Activated CD4-positive, alpha-beta T cell treated with anti-CD3 and anti-CD28 coated beads, Interleukin-2, amount 50 U/mL, for 4 hours (primary cell): Measurements from ENCODE around the gene ITSN1.
"Not testable (repeated sequence)": the region's sequence is repeated elsewhere in the genome, so short reads cannot be mapped to it uniquely, and the experiment has no call there.

Experiments used
- DNase-seq, 2 experiments: peaks; one replicate each; pipeline ENCODE4 v3.0.0-alpha.2; 2020

ITSN1 gene

GRCh38 chr21:33901412-33902288 lies 259.3 kb downstream of the ITSN1 start:
- DNase-seq, result no peak

- no peak for DNase-seq
Measured at GRCh38 chr21:33902349-33902748, 260.0 kb downstream of the ITSN1 start.

- no peak for DNase-seq
Measured at GRCh38 chr21:33904041-33904440, 261.7 kb downstream of the ITSN1 start.

- no peak for DNase-seq
Measured at GRCh38 chr21:33908760-33909159, 266.5 kb downstream of the ITSN1 start.

GRCh38 chr21:33909756-33910155 lies 267.5 kb downstream of the ITSN1 start:
- DNase-seq, result no peak

- DNase-seq, result no peak
Measured at GRCh38 chr21:33914188-33914587, 271.9 kb downstream of the ITSN1 start.

- peak; percentile 93 to 94 for DNase-seq
Measured at GRCh38 chr21:33915368-33916199, 273.3 kb downstream of the ITSN1 start, which contains the start of gene ATP5PO. Gene ATP5PO, minus strand, starts transcription at chr21:33915804. Its CDS starts 41 bp downstream, at chr21:33915763.

- no peak for DNase-seq
Measured at GRCh38 chr21:33916200-33916567, 273.9 kb downstream of the ITSN1 start.

GRCh38 chr21:33917421-33917820 lies 275.1 kb downstream of the ITSN1 start:
- no peak for DNase-seq

- peak; percentile 89 to 94 for DNase-seq
Measured at GRCh38 chr21:33924079-33924765, 281.9 kb downstream of the ITSN1 start.

GRCh38 chr21:33924766-33925100 lies 282.4 kb downstream of the ITSN1 start:
- DNase-seq, result no peak

- DNase-seq, result not testable (repeated sequence)
Measured at GRCh38 chr21:33926248-33926647, 283.9 kb downstream of the ITSN1 start.

- DNase-seq, result peak; percentile 62
Measured at GRCh38 chr21:33931052-33931798, 288.9 kb downstream of the ITSN1 start.

- no peak for DNase-seq
Measured at GRCh38 chr21:33931799-33932390, 289.6 kb downstream of the ITSN1 start.

GRCh38 chr21:33932731-33933130 lies 290.4 kb downstream of the ITSN1 start:
- DNase-seq, result no peak

GRCh38 chr21:33936301-33937038 lies 294.2 kb downstream of the ITSN1 start:
- DNase-seq, result no peak

- DNase-seq, result no peak
Measured at GRCh38 chr21:33937146-33937545, 294.8 kb downstream of the ITSN1 start.

- DNase-seq, result peak in 1 of 2 experiments; percentile 13
Measured at GRCh38 chr21:33937931-33938339, 295.6 kb downstream of the ITSN1 start.

- no peak for DNase-seq
Measured at GRCh38 chr21:33938381-33938780, 296.1 kb downstream of the ITSN1 start.

GRCh38 chr21:33939226-33939625 lies 296.9 kb downstream of the ITSN1 start:
- no peak for DNase-seq

GRCh38 chr21:33940164-33940880 lies 298.0 kb downstream of the ITSN1 start:
- DNase-seq, result no peak
